Umbilical cord (tissue), 2 donors: ENCODE results near the gene ZNF74. TPM values are rescaled to one million over a fixed set of nuclear protein-coding genes. Genes with fewer than 3 reads are reported as not detected.
A peak's percentile ranks its signal among the peaks of the same experiment; 100 is the strongest.

Source experiments
- DNase-seq: peaks from one replicate; pipeline ENCODE4 v3.0.0-alpha.2; 2015; ENCODE audit warnings: low spot score
- total RNA-seq: library from RNA; depleted of rRNA; stranded (reverse); fragments of >200 nt; gene quantifications from one replicate; pipeline ENCODE4 v1.2.3, GENCODE V29; 2014; ENCODE audit warnings: low replicate concordance; ENCODE audit not compliant: insufficient read depth

Gene ZNF74
- total RNA-seq, 1 donor from 2014 or later = 12.5 TPM

GRCh38 chr22:20432244-20432686 lies 38.3 kb downstream of the ZNF74 start:
- DNase-seq = no peak

GRCh38 chr22:20433191-20433590 lies 39.2 kb downstream of the ZNF74 start:
- no peak for DNase-seq

GRCh38 chr22:20433686-20434241 lies 39.8 kb downstream of the ZNF74 start:
- no peak for DNase-seq

- no peak for DNase-seq
These were observed 40.4 kb downstream of the ZNF74 start for GRCh38 chr22:20434264-20434751.

- DNase-seq = no peak
These were observed 40.8 kb downstream of the ZNF74 start for GRCh38 chr22:20434773-20435172.

GRCh38 chr22:20435436-20436306 lies 41.7 kb downstream of the ZNF74 start:
- DNase-seq = no peak

- peak; percentile 73 for DNase-seq
These were observed 42.4 kb downstream of the ZNF74 start for GRCh38 chr22:20436307-20436767.

- peak; percentile 58 for DNase-seq
These were observed 43.0 kb downstream of the ZNF74 start for GRCh38 chr22:20436768-20437612.

- DNase-seq = peak; percentile 86
These were observed 43.9 kb downstream of the ZNF74 start, which contains the start of gene SCARF2 for GRCh38 chr22:20437613-20438426. Gene SCARF2, minus strand, starts transcription at chr22:20437825. Its CDS starts 71 bp downstream, at chr22:20437754.

- DNase-seq = no peak
These were observed 44.4 kb downstream of the ZNF74 start for GRCh38 chr22:20438427-20438677.

GRCh38 chr22:20438678-20439492 lies 44.9 kb downstream of the ZNF74 start:
- no peak for DNase-seq

- DNase-seq = no peak
These were observed 45.6 kb downstream of the ZNF74 start for GRCh38 chr22:20439556-20439927.

GRCh38 chr22:20439928-20440575 lies 46.1 kb downstream of the ZNF74 start:
- no peak for DNase-seq

- DNase-seq = no peak
These were observed 47.0 kb downstream of the ZNF74 start for GRCh38 chr22:20440637-20441591.

GRCh38 chr22:20441631-20442484 lies 47.9 kb downstream of the ZNF74 start:
- DNase-seq = peak; percentile 62

- no peak for DNase-seq
These were observed 48.7 kb downstream of the ZNF74 start for GRCh38 chr22:20442485-20443284.

GRCh38 chr22:20444325-20444724 lies 50.4 kb downstream of the ZNF74 start:
- no peak for DNase-seq
